ENCODE data around the gene NRROS.

DNA sequence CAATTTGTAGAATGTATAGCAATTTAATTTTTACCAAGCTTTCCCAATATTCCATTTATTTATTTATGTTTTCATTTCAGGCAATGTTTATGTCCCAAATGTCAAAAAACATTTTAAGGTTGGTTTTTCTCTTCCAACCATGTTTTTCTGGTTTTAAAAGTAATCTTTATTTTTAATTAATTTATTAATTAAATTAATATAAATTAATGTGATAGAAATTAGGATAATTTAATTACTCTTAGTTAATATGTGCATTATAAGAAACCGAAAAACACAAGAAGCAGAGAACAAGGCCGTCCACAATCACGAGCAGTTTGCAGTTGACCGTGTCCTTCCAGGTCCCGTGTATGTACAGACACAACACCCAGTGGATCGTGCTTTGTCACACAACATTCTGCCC lies 36.8 kb upstream of the NRROS start:
- TF ChIP-seq, protein P1, sequence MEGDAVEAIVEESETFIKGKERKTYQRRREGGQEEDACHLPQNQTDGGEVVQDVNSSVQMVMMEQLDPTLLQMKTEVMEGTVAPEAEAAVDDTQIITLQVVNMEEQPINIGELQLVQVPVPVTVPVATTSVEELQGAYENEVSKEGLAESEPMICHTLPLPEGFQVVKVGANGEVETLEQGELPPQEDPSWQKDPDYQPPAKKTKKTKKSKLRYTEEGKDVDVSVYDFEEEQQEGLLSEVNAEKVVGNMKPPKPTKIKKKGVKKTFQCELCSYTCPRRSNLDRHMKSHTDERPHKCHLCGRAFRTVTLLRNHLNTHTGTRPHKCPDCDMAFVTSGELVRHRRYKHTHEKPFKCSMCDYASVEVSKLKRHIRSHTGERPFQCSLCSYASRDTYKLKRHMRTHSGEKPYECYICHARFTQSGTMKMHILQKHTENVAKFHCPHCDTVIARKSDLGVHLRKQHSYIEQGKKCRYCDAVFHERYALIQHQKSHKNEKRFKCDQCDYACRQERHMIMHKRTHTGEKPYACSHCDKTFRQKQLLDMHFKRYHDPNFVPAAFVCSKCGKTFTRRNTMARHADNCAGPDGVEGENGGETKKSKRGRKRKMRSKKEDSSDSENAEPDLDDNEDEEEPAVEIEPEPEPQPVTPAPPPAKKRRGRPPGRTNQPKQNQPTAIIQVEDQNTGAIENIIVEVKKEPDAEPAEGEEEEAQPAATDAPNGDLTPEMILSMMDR (IDR thresholded peaks at IDR 0.05), result no peak
- TF ChIP-seq POLR2A (IDR thresholded peaks at IDR 0.05) (no peak), POLR2AphosphoS5 (IDR thresholded peaks at IDR 0.05) (no peak), EP300 (IDR thresholded peaks at IDR 0.05) (no peak)
